Duodenal mucosa (tissue), 2 donors: ENCODE data around the gene CLN6.
"Not testable (repeated sequence)": the region's sequence is repeated elsewhere in the genome, so short reads cannot be mapped to it uniquely, and the experiment has no call there.

ENCODE experiments used
- H3K27ac ChIP-seq: one replicate; pipeline ENCODE4 v1.7.0; 2013; ENCODE audit warnings: low read depth, low read length
- H3K27me3 ChIP-seq, 2 donors: one replicate each; pipeline ENCODE4 v1.7.0; 2013; ENCODE audit warnings: low read length in 2 of 2, control low read depth in 1 of 2; ENCODE audit not compliant: insufficient read depth in 2 of 2, control insufficient read depth in 1 of 2
- H3K36me3 ChIP-seq, 2 donors: one replicate each; pipeline ENCODE4 v1.7.0; 2013; ENCODE audit warnings: low read length in 2 of 2, control low read depth in 1 of 2; ENCODE audit not compliant: insufficient read depth in 2 of 2, control insufficient read depth in 1 of 2
- H3K4me1 ChIP-seq, 2 donors: one replicate each; pipeline ENCODE4 v1.7.0; 2013; ENCODE audit warnings: low read length in 2 of 2, control low read depth in 1 of 2; ENCODE audit not compliant: insufficient read depth in 2 of 2, control insufficient read depth in 1 of 2
- H3K4me3 ChIP-seq, 2 donors: one replicate each; pipeline ENCODE4 v1.7.0; 2013; ENCODE audit warnings: low read length in 2 of 2, low read depth in 1 of 2
- H3K9ac ChIP-seq, 2 donors: one replicate each; pipeline ENCODE4 v1.7.0; 2013; ENCODE audit warnings: low read length in 2 of 2, low read depth in 1 of 2
- H3K9me3 ChIP-seq, 2 donors: one replicate each; pipeline ENCODE4 v1.7.0; 2013; ENCODE audit warnings: low read length in 2 of 2, control low read depth in 1 of 2; ENCODE audit not compliant: control insufficient read depth in 1 of 2

Gene CLN6

GRCh38 chr15:68224108-68224507, 5.4 kb downstream of the CLN6 start:
- Histone ChIP-seq H3K9me3 (no peaks in the 10 kb centered on the region), H3K9ac (no peak overlapping the region), H3K27me3 (no peaks in the 10 kb centered on the region)

GRCh38 chr15:68223171-68223570, 6.4 kb downstream of the CLN6 start:
- Histone ChIP-seq H3K4me1 (peaks cover 9 to 13% of the 10 kb centered on the region in 2 donors), H3K9ac (no peak overlapping the region)

More at GRCh38 chr15:68224108-68224507, 5.4 kb downstream of the CLN6 start:
- H3K27ac ChIP-seq: no peak overlapping the region
- peaks cover 3% of the 10 kb centered on the region in 2 donors for H3K36me3 ChIP-seq
- no peak overlapping the region for H3K4me3 ChIP-seq
- H3K4me1 ChIP-seq: peaks cover 15 to 22% of the 10 kb centered on the region in 2 donors

GRCh38 chr15:68222432-68222743, 7.1 kb downstream of the CLN6 start:
- H3K9ac ChIP-seq, H3K27me3 ChIP-seq, H3K27ac ChIP-seq, H3K4me3 ChIP-seq, H3K4me1 ChIP-seq, H3K9me3 ChIP-seq: not testable (repeated sequence)
- peaks cover 7 to 13% of the 10 kb centered on the region in 2 donors for H3K36me3 ChIP-seq

More at GRCh38 chr15:68223171-68223570, 6.4 kb downstream of the CLN6 start:
- Histone ChIP-seq H3K4me3 (no peak overlapping the region), H3K9me3 (no peaks in the 10 kb centered on the region), H3K27me3 (no peaks in the 10 kb centered on the region), H3K27ac (no peak overlapping the region), H3K36me3 (peaks cover 7 to 11% of the 10 kb centered on the region in 2 donors)

- not testable (repeated sequence) for H3K27ac ChIP-seq, H3K4me3 ChIP-seq, H3K9me3 ChIP-seq, H3K4me1 ChIP-seq, H3K27me3 ChIP-seq, H3K9ac ChIP-seq
- peaks cover 7 to 17% of the 10 kb centered on the region in 2 donors for H3K36me3 ChIP-seq
Observed at GRCh38 chr15:68221530-68222431, 7.7 kb downstream of the CLN6 start.

- Histone ChIP-seq H3K4me3 (no peak overlapping the region), H3K27me3 (no peaks in the 10 kb centered on the region), H3K36me3 (peaks cover 7 to 18% of the 10 kb centered on the region in 2 donors), H3K9me3 (no peaks in the 10 kb centered on the region), H3K9ac (no peak overlapping the region), H3K27ac (no peak overlapping the region), H3K4me1 (peaks cover 0 to 4% of the 10 kb centered on the region in 2 donors)
Observed at GRCh38 chr15:68220967-68221366, 8.6 kb downstream of the CLN6 start.

- Histone ChIP-seq H3K36me3 (peaks cover 7 to 20% of the 10 kb centered on the region in 2 donors), H3K4me1 (peaks cover 0 to 4% of the 10 kb centered on the region in 2 donors), H3K9ac (no peak overlapping the region), H3K27me3 (no peaks in the 10 kb centered on the region), H3K9me3 (no peaks in the 10 kb centered on the region), H3K4me3 (no peak overlapping the region), H3K27ac (no peak overlapping the region)
Observed at GRCh38 chr15:68220489-68220888, 9.0 kb downstream of the CLN6 start.

- Histone ChIP-seq H3K36me3 (peaks cover 7 to 20% of the 10 kb centered on the region in 2 donors), H3K27me3 (no peaks in the 10 kb centered on the region), H3K27ac (no peak overlapping the region), H3K4me3 (no peak overlapping the region), H3K9ac (no peak overlapping the region), H3K4me1 (no peaks in the 10 kb centered on the region), H3K9me3 (no peaks in the 10 kb centered on the region)
Observed at GRCh38 chr15:68218847-68219798, 10.4 kb downstream of the CLN6 start.

GRCh38 chr15:68218331-68218730, 11.2 kb downstream of the CLN6 start:
- H3K27me3 ChIP-seq: no peaks in the 10 kb centered on the region
- H3K27ac ChIP-seq: no peak overlapping the region
- H3K36me3 ChIP-seq: peaks cover 7 to 20% of the 10 kb centered on the region in 2 donors

GRCh38 chr15:68217341-68217740, 12.2 kb downstream of the CLN6 start:
- no peak overlapping the region for H3K9ac ChIP-seq
- no peaks in the 10 kb centered on the region for H3K27me3 ChIP-seq
- H3K4me1 ChIP-seq: no peaks in the 10 kb centered on the region
- H3K27ac ChIP-seq: no peak overlapping the region
- H3K9me3 ChIP-seq: no peaks in the 10 kb centered on the region
- no peak overlapping the region for H3K4me3 ChIP-seq
- peaks cover 7 to 20% of the 10 kb centered on the region in 2 donors for H3K36me3 ChIP-seq

More at GRCh38 chr15:68218331-68218730, 11.2 kb downstream of the CLN6 start:
- Histone ChIP-seq H3K4me3 (no peak overlapping the region), H3K4me1 (no peaks in the 10 kb centered on the region), H3K9ac (no peak overlapping the region), H3K9me3 (no peaks in the 10 kb centered on the region)

GRCh38 chr15:68214838-68215254, 14.7 kb downstream of the CLN6 start:
- Histone ChIP-seq H3K9me3 (no peaks in the 10 kb centered on the region), H3K27me3 (no peaks in the 10 kb centered on the region), H3K27ac (no peak overlapping the region), H3K4me1 (peaks cover 7 to 9% of the 10 kb centered on the region in 2 donors), H3K4me3 (no peak overlapping the region), H3K36me3 (peaks cover 7 to 20% of the 10 kb centered on the region in 2 donors), H3K9ac (no peak overlapping the region)
